Retinal pigment epithelial cell (primary cell): ENCODE data around the gene SHMT2.

Source experiments
- DNase-seq: peaks from one replicate; pipeline ENCODE4 v3.0.0-alpha.2; 2010; ENCODE audit warnings: low read depth
- H3K4me3 ChIP-seq: 2 replicates; pipeline ENCODE4 v1.5.1; 2011; ENCODE audit warnings: mild to moderate bottlenecking, low read length, control low read depth, moderate library complexity
- TF ChIP-seq, protein P1 (sequence below): conservative IDR thresholded peaks from 2 replicates; pipeline ENCODE4 v1.5.1; 2011; ENCODE audit warnings: low read depth, low read length, control low read depth, inconsistent platforms

SHMT2 gene

GRCh38 chr12:57219205-57219992 is 10.1 kb upstream of the SHMT2 start:
- DNase-seq, result no peak
- H3K4me3 ChIP-seq, result no peak overlapping the region
- TF ChIP-seq, protein P1, sequence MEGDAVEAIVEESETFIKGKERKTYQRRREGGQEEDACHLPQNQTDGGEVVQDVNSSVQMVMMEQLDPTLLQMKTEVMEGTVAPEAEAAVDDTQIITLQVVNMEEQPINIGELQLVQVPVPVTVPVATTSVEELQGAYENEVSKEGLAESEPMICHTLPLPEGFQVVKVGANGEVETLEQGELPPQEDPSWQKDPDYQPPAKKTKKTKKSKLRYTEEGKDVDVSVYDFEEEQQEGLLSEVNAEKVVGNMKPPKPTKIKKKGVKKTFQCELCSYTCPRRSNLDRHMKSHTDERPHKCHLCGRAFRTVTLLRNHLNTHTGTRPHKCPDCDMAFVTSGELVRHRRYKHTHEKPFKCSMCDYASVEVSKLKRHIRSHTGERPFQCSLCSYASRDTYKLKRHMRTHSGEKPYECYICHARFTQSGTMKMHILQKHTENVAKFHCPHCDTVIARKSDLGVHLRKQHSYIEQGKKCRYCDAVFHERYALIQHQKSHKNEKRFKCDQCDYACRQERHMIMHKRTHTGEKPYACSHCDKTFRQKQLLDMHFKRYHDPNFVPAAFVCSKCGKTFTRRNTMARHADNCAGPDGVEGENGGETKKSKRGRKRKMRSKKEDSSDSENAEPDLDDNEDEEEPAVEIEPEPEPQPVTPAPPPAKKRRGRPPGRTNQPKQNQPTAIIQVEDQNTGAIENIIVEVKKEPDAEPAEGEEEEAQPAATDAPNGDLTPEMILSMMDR, result no peak

DNA sequence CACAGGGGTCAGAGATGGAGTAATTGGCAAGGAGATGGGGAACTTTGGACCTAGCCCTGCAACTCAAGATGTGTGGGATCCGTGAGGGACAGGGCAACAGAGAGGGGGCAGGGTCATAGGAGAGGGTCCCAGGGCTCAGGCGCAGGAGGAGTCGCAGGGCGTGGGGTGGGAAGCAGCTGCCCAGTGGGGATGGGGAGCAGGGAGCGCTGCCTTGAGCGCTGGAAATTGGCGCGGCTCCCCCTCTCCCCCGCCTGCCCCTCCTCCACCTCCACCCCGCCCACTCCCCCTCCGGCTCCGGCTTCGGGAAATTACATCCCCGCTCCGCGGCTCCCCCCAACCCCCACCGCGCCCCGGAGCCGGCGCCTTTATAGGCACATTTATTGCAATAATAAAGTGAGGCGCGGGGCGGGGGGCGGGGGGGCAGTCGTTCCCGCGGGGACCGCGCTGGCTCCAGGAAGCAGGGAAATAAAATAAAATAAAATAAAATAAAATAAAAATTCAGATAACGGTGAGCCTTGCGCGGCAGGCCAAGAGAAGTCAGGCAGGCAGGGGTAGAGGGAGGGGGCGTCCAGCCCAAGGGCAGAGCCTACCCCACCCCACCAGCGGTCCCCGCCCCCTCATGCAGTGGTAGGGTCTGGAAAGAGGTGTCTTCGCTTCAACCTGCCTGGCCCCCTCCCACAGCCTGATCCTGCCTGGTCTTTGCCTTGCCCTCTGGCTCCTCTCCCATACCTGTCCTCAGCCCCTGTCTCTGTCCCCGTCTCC is 9.3 kb upstream of the SHMT2 start:
- H3K4me3 ChIP-seq, result no peak overlapping the region
- no peak for DNase-seq
- TF ChIP-seq, protein P1, result no peak

- no peak for DNase-seq
- H3K4me3 ChIP-seq, result no peak overlapping the region
- TF ChIP-seq, protein P1, result no peak
These were observed 8.7 kb upstream of the SHMT2 start for GRCh38 chr12:57220770-57221168.

GRCh38 chr12:57221169-57221917 is 8.2 kb upstream of the SHMT2 start:
- no peak for DNase-seq
- no peak overlapping the region for H3K4me3 ChIP-seq

DNA sequence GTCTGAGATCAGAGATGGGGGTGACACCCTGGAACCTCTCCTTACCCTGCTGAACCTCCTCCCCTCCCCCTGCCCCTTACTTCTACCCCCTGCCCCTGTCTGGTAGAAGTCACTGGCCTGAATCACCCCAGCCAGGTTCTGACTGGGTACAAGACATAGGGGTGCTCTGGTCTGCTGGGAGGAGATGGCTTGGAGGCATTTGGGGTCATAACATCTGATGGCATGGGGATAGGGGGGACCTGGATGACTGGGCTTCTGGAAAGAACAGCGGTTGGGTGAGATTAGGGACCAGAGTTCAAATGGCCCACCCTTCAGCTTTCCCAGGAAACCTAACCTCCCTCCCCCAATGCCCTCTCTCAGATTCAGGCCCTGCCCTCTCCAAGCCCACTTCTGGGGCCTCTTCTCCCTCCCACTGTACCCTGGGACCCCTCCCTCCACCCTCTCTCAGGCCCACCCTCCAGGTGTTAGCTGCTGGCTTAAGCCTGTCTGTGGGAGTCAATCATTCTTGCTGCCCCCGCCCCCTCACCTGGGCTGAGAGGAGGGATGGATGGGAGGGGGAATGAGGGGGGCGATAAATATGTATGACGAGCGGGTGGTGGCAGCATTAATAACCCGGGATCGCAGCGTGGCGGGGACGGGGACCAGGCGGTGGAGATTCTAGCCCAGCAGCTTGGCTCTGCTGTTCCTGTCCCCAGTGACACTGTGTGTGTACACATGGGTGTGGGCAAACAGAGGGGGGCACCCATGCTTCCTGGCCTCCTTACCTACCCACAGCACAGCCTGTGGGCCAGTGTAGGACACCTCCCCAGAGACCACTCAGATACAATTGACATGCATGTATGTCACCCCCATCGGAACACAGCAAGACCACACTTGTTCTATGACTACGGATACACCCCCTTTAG is 7.0 kb upstream of the SHMT2 start:
- DNase-seq, result no peak
- TF ChIP-seq, protein P1, result no peak
- no peak overlapping the region for H3K4me3 ChIP-seq

More at GRCh38 chr12:57221169-57221917, 8.2 kb upstream of the SHMT2 start:
- TF ChIP-seq, protein P1, result no peak
